Loucy (cell line): ENCODE results near the gene BST1.

Experiments
- H2AFZ ChIP-seq: fragments of 200-600 bp; sonication (generic); 2 replicates; pipeline ENCODE4 v1.6.0; 2016; ENCODE audit warnings: antibody characterized with exemption, mild to moderate bottlenecking, low read length, moderate library complexity
- H3F3A ChIP-seq: fragments of 200-600 bp; 2 replicates; pipeline ENCODE4 v1.6.0; 2016; ENCODE audit warnings: antibody characterized with exemption, low read depth, mild to moderate bottlenecking
- H3K27me3 ChIP-seq: fragments of 200-600 bp; sonication (generic); 2 replicates; pipeline ENCODE4 v1.6.1; 2014; ENCODE audit warnings: low read length, mild to moderate bottlenecking; ENCODE audit not compliant: insufficient read depth, poor library complexity, severe bottlenecking
- H3K36me3 ChIP-seq: fragments of 200-600 bp; sonication (generic); 2 replicates; pipeline ENCODE4 v1.6.1; 2016; ENCODE audit warnings: low read length; ENCODE audit not compliant: insufficient read depth
- H3K4me1 ChIP-seq: fragments of 200-600 bp; sonication (generic); 2 replicates; pipeline ENCODE4 v1.5.1; 2014; ENCODE audit warnings: low read length, mild to moderate bottlenecking; ENCODE audit not compliant: insufficient read depth, poor library complexity, severe bottlenecking
- H3K4me2 ChIP-seq: fragments of 200-600 bp; sonication (generic); 2 replicates; pipeline ENCODE4 v1.6.0; 2014; ENCODE audit warnings: antibody characterized with exemption, low read length, low read depth, mild to moderate bottlenecking; ENCODE audit not compliant: poor library complexity, severe bottlenecking
- H3K4me3 ChIP-seq: fragments of 200-600 bp; sonication (generic); 2 replicates; pipeline ENCODE4 v1.5.1; 2014; ENCODE audit warnings: low read length, mild to moderate bottlenecking, mixed read lengths; ENCODE audit not compliant: poor library complexity, severe bottlenecking
- H3K79me2 ChIP-seq: fragments of 200-600 bp; sonication (generic); 2 replicates; pipeline ENCODE4 v1.6.1; 2014; ENCODE audit warnings: low read length; ENCODE audit not compliant: insufficient read depth
- H3K9ac ChIP-seq: fragments of 200-600 bp; sonication (generic); 2 replicates; pipeline ENCODE4 v1.6.0; 2014; ENCODE audit warnings: mild to moderate bottlenecking, low read depth, low read length, moderate library complexity; ENCODE audit not compliant: poor library complexity, severe bottlenecking
- H3K9me2 ChIP-seq: fragments of 200-600 bp; sonication (generic); replicated peaks from 2 replicates; pipeline ENCODE4 v1.6.1; 2016; ENCODE audit warnings: low read depth, low read length, mixed read lengths
- H3K9me3 ChIP-seq: fragments of 200-600 bp; sonication (generic); 2 replicates; pipeline ENCODE4 v1.6.1; 2014; ENCODE audit warnings: mild to moderate bottlenecking, antibody characterized with exemption, low read length, low read depth; ENCODE audit not compliant: insufficient read depth
- H4K20me1 ChIP-seq: fragments of 200-600 bp; sonication (generic); 2 replicates; pipeline ENCODE4 v1.6.0; 2014; ENCODE audit warnings: antibody characterized with exemption, low read length, mild to moderate bottlenecking; ENCODE audit not compliant: insufficient read depth, poor library complexity, severe bottlenecking
- EZH2phosphoT487 ChIP-seq: fragments of 200-600 bp; IDR thresholded peaks from 2 replicates; pipeline ENCODE4 v1.6.1; 2018; ENCODE audit warnings: antibody characterized with exemption, mild to moderate bottlenecking, moderate library complexity, borderline replicate concordance
- TF ChIP-seq, protein P1 (sequence below): fragments of 200-600 bp; sonication (generic); conservative IDR thresholded peaks from 2 replicates; pipeline ENCODE4 v1.5.1; 2014; ENCODE audit warnings: mild to moderate bottlenecking, antibody characterized with exemption, low read length

BST1 gene

GRCh38 chr4:15753081-15753480 is 50.2 kb downstream of the BST1 start:
- Histone ChIP-seq H3K9me2 (no peaks in the 10 kb centered on the region), H2AFZ (no peak overlapping the region), H4K20me1 (no peaks in the 10 kb centered on the region), H3K9ac (peak overlapping the region; percentile 71), H3K4me2 (peak overlapping the region; percentile 68), H3K36me3 (no peaks in the 10 kb centered on the region), H3K79me2 (no peaks in the 10 kb centered on the region), H3K27me3 (no peaks in the 10 kb centered on the region), H3K4me1 (peaks cover 38% of the 10 kb centered on the region), H3K9me3 (no peaks in the 10 kb centered on the region), H3K4me3 (no peak overlapping the region), H3F3A (peaks cover 12% of the 10 kb centered on the region)
- TF ChIP-seq, protein P1, sequence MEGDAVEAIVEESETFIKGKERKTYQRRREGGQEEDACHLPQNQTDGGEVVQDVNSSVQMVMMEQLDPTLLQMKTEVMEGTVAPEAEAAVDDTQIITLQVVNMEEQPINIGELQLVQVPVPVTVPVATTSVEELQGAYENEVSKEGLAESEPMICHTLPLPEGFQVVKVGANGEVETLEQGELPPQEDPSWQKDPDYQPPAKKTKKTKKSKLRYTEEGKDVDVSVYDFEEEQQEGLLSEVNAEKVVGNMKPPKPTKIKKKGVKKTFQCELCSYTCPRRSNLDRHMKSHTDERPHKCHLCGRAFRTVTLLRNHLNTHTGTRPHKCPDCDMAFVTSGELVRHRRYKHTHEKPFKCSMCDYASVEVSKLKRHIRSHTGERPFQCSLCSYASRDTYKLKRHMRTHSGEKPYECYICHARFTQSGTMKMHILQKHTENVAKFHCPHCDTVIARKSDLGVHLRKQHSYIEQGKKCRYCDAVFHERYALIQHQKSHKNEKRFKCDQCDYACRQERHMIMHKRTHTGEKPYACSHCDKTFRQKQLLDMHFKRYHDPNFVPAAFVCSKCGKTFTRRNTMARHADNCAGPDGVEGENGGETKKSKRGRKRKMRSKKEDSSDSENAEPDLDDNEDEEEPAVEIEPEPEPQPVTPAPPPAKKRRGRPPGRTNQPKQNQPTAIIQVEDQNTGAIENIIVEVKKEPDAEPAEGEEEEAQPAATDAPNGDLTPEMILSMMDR: no peak
- no peak for TF ChIP-seq EZH2phosphoT487

GRCh38 chr4:15753786-15754185 is 50.9 kb downstream of the BST1 start:
- Histone ChIP-seq H3K4me1 (peaks cover 38% of the 10 kb centered on the region), H3F3A (peaks cover 12% of the 10 kb centered on the region), H3K4me3 (peak overlapping the region; percentile 54), H3K27me3 (no peaks in the 10 kb centered on the region), H2AFZ (no peak overlapping the region), H3K36me3 (no peaks in the 10 kb centered on the region), H3K4me2 (peak overlapping the region; percentile 68), H3K9ac (peak overlapping the region; percentile 71), H3K9me2 (no peaks in the 10 kb centered on the region), H4K20me1 (no peaks in the 10 kb centered on the region), H3K79me2 (no peaks in the 10 kb centered on the region), H3K9me3 (no peaks in the 10 kb centered on the region)
- TF ChIP-seq, protein P1: no peak
- TF ChIP-seq EZH2phosphoT487: no peak

- peaks cover 38% of the 10 kb centered on the region for H3K4me1 ChIP-seq
- peak overlapping the region; percentile 68 for H3K4me2 ChIP-seq
- H3K36me3 ChIP-seq: no peaks in the 10 kb centered on the region
- peaks cover 12% of the 10 kb centered on the region for H3F3A ChIP-seq
- H3K4me3 ChIP-seq: peak overlapping the region; percentile 54
- H4K20me1 ChIP-seq: no peaks in the 10 kb centered on the region
- TF ChIP-seq EZH2phosphoT487: no peak
- TF ChIP-seq, protein P1: no peak
- no peaks in the 10 kb centered on the region for H3K27me3 ChIP-seq
- H2AFZ ChIP-seq: no peak overlapping the region
- no peaks in the 10 kb centered on the region for H3K9me3 ChIP-seq
- H3K9ac ChIP-seq: peak overlapping the region; percentile 71
- no peaks in the 10 kb centered on the region for H3K9me2 ChIP-seq
- no peaks in the 10 kb centered on the region for H3K79me2 ChIP-seq
Measured at GRCh38 chr4:15754323-15754722, 51.5 kb downstream of the BST1 start.
